Muscle layer of colon (tissue), 2 donors: Measurements from ENCODE around the gene TMEM179.
"Not testable (repeated sequence)": the region's sequence is repeated elsewhere in the genome, so short reads cannot be mapped to it uniquely, and the experiment has no call there.

Experiments
- H3K27ac ChIP-seq: one replicate; pipeline ENCODE4 v1.7.0; 2013; ENCODE audit warnings: low read depth, mild to moderate bottlenecking, low read length, moderate library complexity
- H3K27me3 ChIP-seq, 2 donors: one replicate each; pipeline ENCODE4 v1.7.0; 2013; ENCODE audit warnings: low read length in 2 of 2, mild to moderate bottlenecking in 2 of 2; ENCODE audit not compliant: insufficient read depth in 2 of 2, control insufficient read depth in 1 of 2
- H3K36me3 ChIP-seq: one replicate; pipeline ENCODE4 v1.7.0; 2013; ENCODE audit warnings: mild to moderate bottlenecking, low read length; ENCODE audit not compliant: insufficient read depth
- H3K4me1 ChIP-seq: one replicate; pipeline ENCODE4 v1.7.0; 2013; ENCODE audit warnings: mild to moderate bottlenecking, low read length; ENCODE audit not compliant: insufficient read depth
- H3K4me3 ChIP-seq, 2 donors: one replicate each; pipeline ENCODE4 v1.7.0; 2013; ENCODE audit warnings: low read length in 2 of 2, low read depth in 1 of 2, mild to moderate bottlenecking in 1 of 2, moderate library complexity in 1 of 2
- H3K9ac ChIP-seq: one replicate; pipeline ENCODE4 v1.7.0; 2013; ENCODE audit warnings: low read length
- H3K9me3 ChIP-seq: one replicate; pipeline ENCODE4 v1.7.0; 2013; ENCODE audit warnings: mild to moderate bottlenecking, low read length
- donor health status: abdominal sarcoma.
- donor health status: Adenocarcinoma of cecum.

TMEM179 gene

DNA sequence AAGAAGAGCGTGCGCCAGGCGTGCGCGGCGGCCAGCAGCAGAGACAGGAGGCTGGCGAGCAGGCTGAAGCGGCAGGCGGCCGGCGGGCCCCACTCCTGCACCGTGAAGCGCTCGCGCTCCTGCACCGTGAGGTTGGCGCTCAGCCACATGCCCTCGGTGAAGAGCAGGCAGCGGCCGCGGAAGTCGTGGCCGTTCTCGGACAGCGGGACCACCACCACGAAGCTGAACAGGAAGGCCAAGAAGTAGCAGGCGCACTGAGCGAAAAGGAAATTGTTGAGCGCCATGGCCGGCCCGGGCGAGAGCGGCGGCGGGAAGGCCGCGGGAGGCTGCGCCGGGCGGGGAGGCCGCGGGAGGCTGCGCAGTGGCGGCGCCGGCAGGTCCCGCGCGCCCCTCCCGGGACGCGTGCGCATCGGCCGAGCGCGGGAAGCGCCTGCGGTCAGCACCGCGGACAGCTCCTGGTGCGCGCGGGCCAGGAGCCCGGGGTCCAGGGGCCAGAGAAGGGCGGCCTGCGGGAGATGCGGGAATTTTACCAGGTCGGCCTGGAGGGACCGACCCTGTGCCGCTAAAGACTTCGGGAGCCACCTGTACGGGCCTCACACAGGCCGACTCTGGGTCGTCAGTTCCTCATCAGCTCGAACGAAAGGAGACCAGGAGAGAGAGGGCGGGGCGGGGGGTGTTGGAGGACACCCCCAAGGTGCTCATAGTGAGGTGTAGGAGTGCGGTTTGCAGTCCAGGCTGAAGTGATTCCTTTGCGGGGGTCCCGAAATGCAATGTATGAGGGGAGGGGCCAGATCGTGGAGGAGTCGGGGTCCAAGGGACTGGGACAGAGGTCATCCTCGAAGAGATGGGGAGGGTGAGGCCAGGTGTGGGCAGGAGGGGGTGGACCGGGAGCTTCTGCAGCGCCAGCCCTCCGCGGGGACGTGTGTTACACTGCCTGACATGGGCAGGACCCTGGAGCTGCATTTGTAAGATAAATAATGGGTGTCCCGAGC is at the start of gene TMEM179:
TMEM179 (minus strand) TSS at position 315 of the 992 bp plus-strand sequence; CDS start at position 284, 31 bp downstream.
- Histone ChIP-seq H3K4me1 (no peaks in the 10 kb centered on the region), H3K9me3 (no peaks in the 10 kb centered on the region), H3K4me3 (no peak within 1 kb of the TSS), H3K27me3 (peaks cover 22 to 48% of the 10 kb centered on the region in 2 donors), H3K9ac (no peak within 1 kb of the TSS), H3K27ac (no peak within 1 kb of the TSS), H3K36me3 (no peaks in the 10 kb centered on the region)

DNA sequence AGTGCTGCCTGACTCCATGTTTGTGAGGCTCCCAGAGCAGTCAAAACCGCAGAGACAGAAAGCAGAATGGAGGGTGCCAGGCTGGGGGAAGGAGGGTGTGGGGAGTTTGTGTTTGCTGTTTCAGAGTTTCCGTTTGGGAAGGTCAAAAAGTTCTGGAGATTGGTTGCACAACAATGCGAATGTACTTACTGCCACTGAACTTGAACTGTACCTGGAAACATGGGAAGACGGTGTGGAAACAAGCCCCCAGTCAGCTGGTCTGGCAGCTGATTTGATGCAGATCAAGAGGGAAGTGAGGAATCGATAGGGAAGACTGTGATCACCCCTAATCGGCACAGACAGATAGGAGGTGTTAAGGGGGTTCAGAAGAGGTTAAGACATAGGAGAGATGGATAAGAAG is 49.5 kb upstream of the TMEM179 start:
- Histone ChIP-seq H3K9me3 (no peaks in the 10 kb centered on the region), H3K4me3 (no peak overlapping the region), H3K9ac (no peak overlapping the region), H3K36me3 (no peaks in the 10 kb centered on the region), H3K27ac (no peak overlapping the region), H3K4me1 (no peaks in the 10 kb centered on the region), H3K27me3 (no peaks in the 10 kb centered on the region)

DNA sequence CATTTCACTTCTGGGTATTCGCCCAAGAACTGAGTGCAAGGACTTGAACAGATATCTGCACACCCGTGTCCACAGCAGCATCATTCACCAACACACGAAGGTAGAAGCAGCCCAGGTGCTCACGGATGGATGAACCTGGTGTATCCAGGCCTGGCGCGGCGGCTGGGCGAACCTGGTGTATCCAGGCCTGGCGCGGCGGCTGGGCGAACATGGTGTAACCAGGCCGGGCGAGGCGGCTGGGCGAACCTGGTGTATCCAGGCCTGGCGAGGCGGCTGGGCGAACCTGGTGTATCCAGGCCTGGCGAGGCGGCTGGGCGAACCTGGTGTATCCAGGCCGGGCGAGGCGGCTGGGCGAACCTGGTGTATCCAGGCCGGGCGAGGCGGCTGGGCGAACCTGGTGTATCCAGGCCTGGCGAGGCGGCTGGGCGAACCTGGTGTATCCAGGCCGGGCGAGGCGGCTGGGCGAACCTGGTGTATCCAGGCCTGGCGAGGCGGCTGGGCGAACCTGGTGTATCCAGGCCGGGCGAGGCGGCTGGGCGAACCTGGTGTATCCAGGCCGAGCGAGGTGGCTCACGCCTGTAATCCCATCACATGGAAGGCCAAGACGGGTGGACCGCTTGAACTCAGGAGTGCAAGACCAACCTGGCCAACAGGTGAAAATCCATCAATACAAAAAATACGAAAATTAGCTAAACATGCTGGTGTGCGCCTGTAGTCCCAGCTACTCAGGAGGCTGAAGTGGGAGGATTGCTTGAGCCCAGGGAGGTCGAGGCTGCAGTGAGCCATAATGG is 48.8 kb upstream of the TMEM179 start:
- not testable (repeated sequence) for H3K4me1 ChIP-seq, H3K27ac ChIP-seq, H3K9ac ChIP-seq, H3K4me3 ChIP-seq, H3K36me3 ChIP-seq, H3K9me3 ChIP-seq, H3K27me3 ChIP-seq

DNA sequence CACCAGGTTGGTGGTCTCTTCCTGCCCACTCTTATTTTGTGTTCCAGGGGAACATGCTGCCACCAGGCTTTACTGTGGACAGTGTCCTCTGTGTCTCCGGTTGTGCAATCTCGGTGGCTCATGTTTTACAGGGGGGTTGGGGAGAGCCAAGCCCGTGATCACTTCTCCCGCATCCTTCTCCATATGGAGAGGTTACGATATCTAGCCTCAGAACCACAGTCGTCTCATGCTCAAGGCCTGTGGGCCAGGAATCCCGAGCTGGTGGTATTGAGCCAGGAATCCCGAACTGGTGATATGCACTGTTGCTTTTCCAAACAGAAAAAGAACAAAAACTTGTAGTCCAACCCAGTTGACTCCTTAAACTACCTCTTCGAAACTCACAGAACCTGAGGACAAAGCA is 47.8 kb upstream of the TMEM179 start:
- Histone ChIP-seq H3K4me1 (no peaks in the 10 kb centered on the region), H3K27ac (no peak overlapping the region), H3K4me3 (no peak overlapping the region), H3K27me3 (no peaks in the 10 kb centered on the region), H3K9me3 (no peaks in the 10 kb centered on the region), H3K9ac (no peak overlapping the region), H3K36me3 (no peaks in the 10 kb centered on the region)

DNA sequence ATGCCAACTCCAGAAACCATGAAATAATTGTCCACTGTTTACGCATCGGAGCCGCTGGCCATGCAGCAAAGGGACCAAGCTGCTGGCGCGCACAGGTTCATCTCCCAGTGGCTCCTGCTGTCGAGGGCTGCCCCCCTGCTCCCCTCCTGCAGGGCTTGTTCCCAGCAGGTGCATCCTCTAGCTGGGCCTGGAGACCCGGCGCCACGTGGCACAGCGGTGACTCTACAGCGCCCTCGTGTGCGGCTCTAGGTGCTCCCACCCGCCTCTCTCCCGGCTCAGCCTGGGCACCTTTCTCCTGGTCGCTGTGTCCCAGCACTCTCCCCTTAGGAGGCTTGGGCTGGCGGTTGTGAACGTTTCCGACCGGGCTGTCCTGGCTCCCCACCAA is 47.3 kb upstream of the TMEM179 start:
- no peaks in the 10 kb centered on the region for H3K4me1 ChIP-seq
- H3K27me3 ChIP-seq: no peaks in the 10 kb centered on the region
- H3K9ac ChIP-seq: no peak overlapping the region
- H3K9me3 ChIP-seq: no peaks in the 10 kb centered on the region
- no peak overlapping the region for H3K4me3 ChIP-seq
- H3K27ac ChIP-seq: no peak overlapping the region
- H3K36me3 ChIP-seq: no peaks in the 10 kb centered on the region

DNA sequence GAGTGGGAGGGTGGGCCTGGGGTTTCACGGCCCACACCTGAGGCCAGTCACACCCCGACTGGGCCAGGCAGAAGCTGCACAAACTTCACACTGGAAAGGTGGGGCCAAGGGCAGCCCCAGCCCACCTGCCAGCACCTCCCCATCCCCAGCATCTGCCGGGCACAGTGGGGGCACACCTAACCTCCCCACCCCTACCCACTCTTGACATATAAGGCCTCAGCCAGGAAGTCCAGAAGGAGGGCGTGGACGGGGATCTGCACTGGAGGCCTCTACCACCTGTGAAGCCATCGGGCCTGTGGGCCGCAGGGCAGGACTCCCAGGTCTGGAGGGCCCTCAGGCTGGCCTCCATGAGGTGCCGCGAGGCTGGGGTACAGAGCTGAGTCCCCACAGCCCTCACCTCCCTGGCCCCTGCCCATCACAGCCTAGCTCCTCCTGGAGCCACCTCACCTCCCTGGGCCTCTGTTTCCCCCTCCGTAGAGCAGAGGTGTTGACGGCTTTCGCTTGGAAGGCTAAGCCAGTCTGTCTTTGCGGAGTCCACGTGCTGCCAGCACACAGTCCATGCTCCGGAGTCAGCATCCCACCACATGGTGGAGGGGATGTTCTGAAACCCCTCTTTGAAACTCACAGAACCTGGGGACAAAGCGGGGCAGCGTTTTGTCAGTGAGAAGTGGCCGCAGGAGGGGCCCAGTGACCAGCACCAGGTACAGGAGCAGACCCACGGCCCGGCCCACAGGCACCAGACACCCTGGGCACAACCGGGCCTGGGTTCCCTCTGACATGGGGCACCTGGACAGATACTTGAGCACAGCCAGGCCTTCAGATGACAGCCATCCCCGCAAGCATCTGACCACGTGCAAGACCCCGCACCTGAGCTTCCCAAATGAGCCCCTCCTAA is 46.7 kb upstream of the TMEM179 start:
- no peak overlapping the region for H3K9ac ChIP-seq
- no peak overlapping the region for H3K27ac ChIP-seq
- no peaks in the 10 kb centered on the region for H3K4me1 ChIP-seq
- H3K27me3 ChIP-seq: no peaks in the 10 kb centered on the region
- no peaks in the 10 kb centered on the region for H3K9me3 ChIP-seq
- no peak overlapping the region for H3K4me3 ChIP-seq
- H3K36me3 ChIP-seq: no peaks in the 10 kb centered on the region

DNA sequence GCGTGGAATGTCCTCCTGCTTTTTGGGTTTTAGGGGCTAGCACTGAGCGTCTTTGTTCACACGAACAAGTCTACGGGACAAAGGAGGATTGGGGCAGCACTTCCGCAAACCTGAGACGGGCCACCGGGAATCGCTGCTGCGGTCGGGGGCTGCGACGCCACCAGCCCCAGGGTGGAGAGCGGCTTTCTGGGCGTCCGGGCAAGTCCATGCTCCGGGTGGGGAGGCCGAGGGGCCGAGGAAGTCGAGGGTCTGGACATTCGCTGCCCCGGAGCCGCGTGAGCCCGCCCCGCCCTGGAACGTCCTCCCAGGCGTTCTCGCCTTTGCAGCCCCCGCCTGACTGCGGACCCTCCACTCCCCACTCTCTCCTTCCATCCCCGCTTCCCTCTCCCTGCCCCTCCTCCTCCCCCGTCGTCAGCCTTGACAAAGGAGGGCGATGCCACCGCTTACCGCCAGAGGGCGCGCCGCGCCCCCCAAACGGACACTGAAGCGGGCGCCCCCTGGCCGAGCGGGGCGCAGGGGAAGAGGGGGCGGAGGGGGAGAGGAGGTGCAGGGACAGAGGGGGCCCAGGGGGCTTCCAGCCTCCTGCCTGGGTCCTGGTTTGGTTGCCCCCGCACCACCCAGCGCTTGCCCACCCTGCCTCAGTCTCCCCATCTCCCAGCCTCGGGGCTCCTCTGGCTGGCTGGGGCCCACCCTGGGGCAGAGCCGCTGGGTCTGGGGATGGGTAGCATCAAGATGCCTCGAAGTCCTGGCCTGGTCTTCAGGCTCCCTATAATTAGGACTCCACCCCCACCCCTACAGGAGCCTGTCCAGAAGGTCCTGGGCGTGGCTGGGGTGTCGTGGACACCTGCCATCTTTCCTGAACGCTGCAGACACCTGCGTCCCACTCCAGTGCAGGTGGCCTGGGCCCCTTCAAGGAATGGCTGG is 45.7 kb upstream of the TMEM179 start:
- Histone ChIP-seq H3K9ac (no peak overlapping the region), H3K27ac (no peak overlapping the region)

DNA sequence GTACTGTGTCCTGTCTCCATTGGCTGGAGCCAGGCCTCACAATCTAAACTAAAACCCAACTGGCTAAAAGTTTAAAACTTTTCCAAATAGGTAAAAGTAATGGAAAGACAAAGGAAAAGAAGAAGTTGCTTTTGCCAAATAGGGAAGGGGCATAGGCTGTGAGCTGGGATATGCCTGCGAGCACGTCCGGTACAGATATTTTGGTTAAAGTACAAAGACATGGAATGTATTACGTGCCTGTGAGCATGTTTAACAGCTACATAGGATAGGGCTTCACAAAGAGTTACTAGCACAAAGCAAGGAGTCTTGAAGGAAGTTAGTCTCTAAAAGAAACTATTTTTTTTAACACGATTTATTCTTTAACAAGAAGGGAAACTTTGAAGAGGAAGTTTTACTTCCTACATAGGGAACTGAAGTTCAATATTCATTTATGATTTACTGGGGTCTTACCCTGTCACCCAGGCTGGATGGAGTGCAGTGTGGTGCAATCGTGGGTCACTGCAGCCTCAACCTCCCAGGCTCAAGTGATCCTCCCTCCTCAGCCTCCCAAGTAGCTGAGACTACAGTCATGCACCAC is 43.0 kb upstream of the TMEM179 start:
- Histone ChIP-seq H3K27me3 (no peaks in the 10 kb centered on the region), H3K4me1 (no peaks in the 10 kb centered on the region), H3K9me3 (peaks cover 4% of the 10 kb centered on the region), H3K36me3 (no peaks in the 10 kb centered on the region), H3K9ac (no peak overlapping the region), H3K27ac (no peak overlapping the region), H3K4me3 (no peak overlapping the region)

More for the DNA sequence above, 45.7 kb upstream of the TMEM179 start:
- Histone ChIP-seq H3K27me3 (no peaks in the 10 kb centered on the region), H3K9me3 (peaks cover under 1% of the 10 kb centered on the region), H3K36me3 (no peaks in the 10 kb centered on the region), H3K4me1 (no peaks in the 10 kb centered on the region), H3K4me3 (peak overlapping the region; percentile 20 to 55)

DNA sequence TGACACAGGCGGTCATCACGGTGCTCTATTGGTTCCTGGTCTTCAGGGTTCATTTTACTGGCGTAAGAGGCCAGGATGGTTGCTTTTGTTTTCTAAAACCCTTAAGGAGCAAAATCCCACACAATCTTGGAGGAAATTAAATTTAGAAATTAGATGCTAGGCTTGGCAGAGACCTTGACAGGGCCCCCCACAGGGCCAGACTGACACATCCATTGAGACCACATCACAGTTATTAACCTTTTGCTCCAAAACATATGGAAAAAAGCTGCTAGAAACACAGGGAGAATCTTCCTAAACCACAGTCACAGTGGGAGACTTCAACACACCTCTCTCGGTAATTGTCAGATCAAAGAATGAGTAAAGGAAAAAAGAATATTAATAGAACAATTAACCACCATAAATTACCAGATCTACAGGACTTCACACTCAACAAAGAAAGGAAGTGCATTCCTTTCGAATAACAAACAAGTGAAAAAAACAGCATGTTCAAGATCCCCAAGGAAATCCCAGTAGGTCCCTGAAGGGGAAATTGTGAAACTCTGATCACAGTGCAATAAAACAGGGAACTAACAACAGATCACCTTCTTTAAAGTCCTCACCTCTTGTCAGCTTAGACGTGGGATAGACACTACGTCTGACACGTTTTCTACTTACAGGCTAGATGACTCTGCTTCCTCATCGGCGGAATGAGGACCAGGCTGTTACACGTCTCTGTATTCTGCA is 40.2 kb upstream of the TMEM179 start:
- no peaks in the 10 kb centered on the region for H3K36me3 ChIP-seq
- H3K27ac ChIP-seq: no peak overlapping the region
- peaks cover 0 to 3% of the 10 kb centered on the region in 2 donors for H3K27me3 ChIP-seq
- no peaks in the 10 kb centered on the region for H3K4me1 ChIP-seq
- H3K9me3 ChIP-seq: peaks cover 4% of the 10 kb centered on the region
- no peak overlapping the region for H3K9ac ChIP-seq
- no peak overlapping the region for H3K4me3 ChIP-seq
